ENCODE measurements around the gene ARHGEF1.
A peak's percentile ranks its signal among the peaks of the same experiment; 100 is the strongest.

ARHGEF1 gene

GRCh38 chr19:41883821-41884733, 1.1 kb downstream of the ARHGEF1 start:
- peak; percentile 79 for DNase-seq

- no peak for DNase-seq
These were observed 4.1 kb downstream of the ARHGEF1 start for GRCh38 chr19:41886761-41887710.

GRCh38 chr19:41887711-41888382, 4.9 kb downstream of the ARHGEF1 start:
- DNase-seq = no peak

- no peak for DNase-seq
These were observed 5.9 kb downstream of the ARHGEF1 start for GRCh38 chr19:41888926-41889325.

GRCh38 chr19:41889896-41890295, 6.9 kb downstream of the ARHGEF1 start:
- no peak for DNase-seq

GRCh38 chr19:41890936-41891335, 8.0 kb downstream of the ARHGEF1 start:
- no peak for DNase-seq

GRCh38 chr19:41892173-41892902, 9.4 kb downstream of the ARHGEF1 start:
- DNase-seq = no peak

- DNase-seq = no peak
These were observed 10.9 kb downstream of the ARHGEF1 start for GRCh38 chr19:41893899-41894298.

- DNase-seq = no peak
These were observed 11.4 kb downstream of the ARHGEF1 start for GRCh38 chr19:41894350-41894749.

- DNase-seq = no peak
These were observed 13.0 kb downstream of the ARHGEF1 start for GRCh38 chr19:41895745-41896580.

GRCh38 chr19:41896581-41896942, 13.6 kb downstream of the ARHGEF1 start:
- DNase-seq = no peak

GRCh38 chr19:41897181-41897580, 14.2 kb downstream of the ARHGEF1 start:
- DNase-seq = no peak

GRCh38 chr19:41897820-41898219, 14.8 kb downstream of the ARHGEF1 start:
- no peak for DNase-seq

GRCh38 chr19:41898235-41898634, 15.3 kb downstream of the ARHGEF1 start:
- DNase-seq = no peak

- no peak for DNase-seq
These were observed 18.9 kb downstream of the ARHGEF1 start for GRCh38 chr19:41901707-41902360.

GRCh38 chr19:41902594-41902993, 19.6 kb downstream of the ARHGEF1 start:
- no peak for DNase-seq

GRCh38 chr19:41903193-41903953, 20.4 kb downstream of the ARHGEF1 start:
- DNase-seq = no peak

GRCh38 chr19:41904118-41904870, 21.3 kb downstream of the ARHGEF1 start:
- no peak for DNase-seq

- DNase-seq = no peak
These were observed 22.5 kb downstream of the ARHGEF1 start for GRCh38 chr19:41905273-41906002.
